AG04450 (cell line): ENCODE data around the gene LEF1. TPM values are rescaled to one million over a fixed set of nuclear protein-coding genes. Genes with fewer than 3 reads are reported as not detected.
"Not testable (repeated sequence)": the region's sequence is repeated elsewhere in the genome, so short reads cannot be mapped to it uniquely, and the experiment has no call there.

ENCODE experiments used
- CTCF ChIA-PET: fragments of 300-600, 350-600 bp; formaldehyde crosslinking; extraction: SDS; loops from one replicate; lab custom pipeline; 2022; ENCODE audit warnings: antibody characterized with exemption, inconsistent platforms; lab: Charles Lee
- POLR2A ChIA-PET: fragments of 350-600 bp; formaldehyde crosslinking; extraction: SDS; loops from one replicate; lab custom pipeline; 2021; ENCODE audit warnings: antibody characterized with exemption, inconsistent platforms; lab: Yijun Ruan, JAX
- DNase-seq: peaks from one replicate; pipeline ENCODE4 v3.0.0-alpha.2; 2011; ENCODE audit warnings: low read depth, low spot score
- H3K27ac ChIP-seq: one replicate; pipeline ENCODE4 v1.5.1; 2012; ENCODE audit warnings: low read depth, low read length, control low read depth
- H3K27me3 ChIP-seq: one replicate; pipeline ENCODE4 v1.6.0; 2012; ENCODE audit warnings: low read length; ENCODE audit not compliant: control insufficient read depth, insufficient read depth
- H3K4me3 ChIP-seq: 2 replicates; pipeline ENCODE4 v1.5.1; 2011; ENCODE audit warnings: mild to moderate bottlenecking, low read depth, low read length, control low read depth
- H3K9me3 ChIP-seq: 2 replicates; pipeline ENCODE4 v1.5.1; 2012; ENCODE audit warnings: low read length; ENCODE audit not compliant: control insufficient read depth, insufficient read depth
- polyA plus RNA-seq: library from polyadenylated mRNA; depleted of rRNA; stranded (reverse); fragments of >200 nt; gene quantifications from 2 replicates; pipeline ENCODE4 v1.2.3, GENCODE V29; 2011
- TF ChIP-seq, protein P1 (sequence below): IDR thresholded peaks from 2 replicates; pipeline ENCODE4 v1.5.1; 2011; ENCODE audit warnings: low read depth, low read length, control low read depth, inconsistent platforms

LEF1 gene
- polyA plus RNA-seq, 1 experiment, result 1.2 TPM

DNA sequence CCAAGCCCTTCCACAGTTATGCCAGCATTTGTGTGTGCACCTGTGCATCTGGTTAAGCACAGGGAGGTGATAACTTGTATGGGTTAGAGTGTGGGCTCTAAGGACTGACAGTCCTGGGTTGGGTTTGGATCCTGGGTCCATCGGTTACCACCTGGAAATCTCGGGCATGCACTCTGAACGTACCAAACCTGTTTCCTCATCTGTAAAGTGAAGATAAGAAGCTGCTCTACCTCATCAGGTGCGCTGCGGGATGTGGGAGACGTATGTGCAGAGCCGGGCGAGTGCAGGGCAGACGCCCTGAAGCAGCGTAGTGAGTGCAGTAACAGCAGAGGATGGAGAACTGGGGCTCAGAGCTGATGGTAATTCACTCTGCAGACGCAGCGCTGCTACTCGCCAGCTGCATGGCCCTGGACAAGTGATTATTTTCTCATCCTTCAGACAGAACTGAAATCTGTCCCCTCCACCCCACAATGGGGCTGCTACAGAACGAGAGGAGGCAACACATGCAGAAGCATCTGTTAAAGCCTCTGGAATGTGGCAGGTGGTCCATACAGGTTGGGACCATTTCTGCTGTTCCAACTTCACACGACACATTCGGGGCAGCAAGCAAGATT is 114.6 kb downstream of the LEF1 start:
- no peaks in the 10 kb centered on the region for H3K9me3 ChIP-seq
- no peak for DNase-seq
- no peak overlapping the region for H3K27ac ChIP-seq
- ChIA-PET CTCF (interaction anchor here (1.0 kb wide), 1 partner anchor 517 kb away, joined by 5 read pairs; no protein-coding TSS in a partner anchor), POLR2A (no interaction called here)
- TF ChIP-seq, protein P1, sequence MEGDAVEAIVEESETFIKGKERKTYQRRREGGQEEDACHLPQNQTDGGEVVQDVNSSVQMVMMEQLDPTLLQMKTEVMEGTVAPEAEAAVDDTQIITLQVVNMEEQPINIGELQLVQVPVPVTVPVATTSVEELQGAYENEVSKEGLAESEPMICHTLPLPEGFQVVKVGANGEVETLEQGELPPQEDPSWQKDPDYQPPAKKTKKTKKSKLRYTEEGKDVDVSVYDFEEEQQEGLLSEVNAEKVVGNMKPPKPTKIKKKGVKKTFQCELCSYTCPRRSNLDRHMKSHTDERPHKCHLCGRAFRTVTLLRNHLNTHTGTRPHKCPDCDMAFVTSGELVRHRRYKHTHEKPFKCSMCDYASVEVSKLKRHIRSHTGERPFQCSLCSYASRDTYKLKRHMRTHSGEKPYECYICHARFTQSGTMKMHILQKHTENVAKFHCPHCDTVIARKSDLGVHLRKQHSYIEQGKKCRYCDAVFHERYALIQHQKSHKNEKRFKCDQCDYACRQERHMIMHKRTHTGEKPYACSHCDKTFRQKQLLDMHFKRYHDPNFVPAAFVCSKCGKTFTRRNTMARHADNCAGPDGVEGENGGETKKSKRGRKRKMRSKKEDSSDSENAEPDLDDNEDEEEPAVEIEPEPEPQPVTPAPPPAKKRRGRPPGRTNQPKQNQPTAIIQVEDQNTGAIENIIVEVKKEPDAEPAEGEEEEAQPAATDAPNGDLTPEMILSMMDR, result no peak
- H3K4me3 ChIP-seq, result no peak overlapping the region
- H3K27me3 ChIP-seq, result no peaks in the 10 kb centered on the region

DNA sequence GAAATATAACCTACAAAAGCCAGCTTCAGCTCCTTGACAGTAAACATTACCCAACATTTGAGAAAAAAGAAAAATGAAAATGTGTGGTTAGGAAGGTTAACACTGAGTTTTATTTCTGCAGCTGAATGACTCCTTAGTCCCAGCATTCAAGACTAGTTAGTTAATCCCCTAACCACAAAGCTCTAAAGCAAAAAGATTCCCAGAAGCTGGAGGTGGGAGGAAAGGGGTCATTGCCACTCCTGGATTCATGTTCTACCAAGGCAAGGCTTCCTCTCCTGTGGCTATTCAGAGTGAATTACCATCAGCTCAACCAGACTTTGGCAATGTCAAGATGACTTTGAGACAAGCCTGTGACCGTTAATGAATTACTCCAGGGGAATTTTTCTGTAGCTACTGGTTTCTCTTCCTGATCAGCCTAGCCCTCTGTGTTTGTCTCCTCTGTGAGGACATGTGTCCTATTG is 115.5 kb downstream of the LEF1 start:
- Histone ChIP-seq H3K4me3 (no peak overlapping the region), H3K9me3 (no peaks in the 10 kb centered on the region), H3K27me3 (no peaks in the 10 kb centered on the region), H3K27ac (no peak overlapping the region)
- ChIA-PET CTCF (no interaction called here), POLR2A (no interaction called here)
- no peak for DNase-seq
- TF ChIP-seq, protein P1, result no peak

DNA sequence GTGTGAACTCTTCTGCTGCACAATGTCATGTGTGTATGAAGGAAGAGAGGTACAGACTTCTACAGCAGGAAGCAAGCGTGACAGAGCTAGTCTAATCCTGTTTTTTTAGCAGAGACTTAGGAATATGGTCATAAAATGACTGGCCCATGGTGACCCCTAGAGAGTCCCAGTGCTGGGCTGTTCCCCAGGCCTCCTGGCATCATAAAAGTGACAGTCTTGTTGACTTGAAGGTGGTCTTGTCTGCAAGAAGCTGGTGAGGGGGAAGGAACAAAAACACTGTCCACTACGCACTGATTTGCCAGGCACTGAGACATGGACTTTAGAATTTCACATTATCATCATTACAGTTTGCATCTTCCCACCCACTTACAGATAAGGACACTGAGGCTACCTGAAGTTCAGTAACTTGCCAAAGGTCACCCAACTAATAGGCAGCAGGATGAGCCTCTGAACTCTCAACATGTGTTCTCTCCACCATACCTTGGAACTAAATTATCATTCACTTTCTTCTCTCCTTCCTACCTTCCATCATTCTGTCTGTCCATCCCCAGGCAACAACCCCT is 116.1 kb downstream of the LEF1 start:
- TF ChIP-seq, protein P1, result no peak
- H3K27ac ChIP-seq, result no peak overlapping the region
- H3K9me3 ChIP-seq, result no peaks in the 10 kb centered on the region
- no peak for DNase-seq
- H3K27me3 ChIP-seq, result no peaks in the 10 kb centered on the region
- no peak overlapping the region for H3K4me3 ChIP-seq
- CTCF ChIA-PET, result no interaction called here
- POLR2A ChIA-PET, result no interaction called here

- H3K4me3 ChIP-seq, result no peak overlapping the region
- no peaks in the 10 kb centered on the region for H3K9me3 ChIP-seq
- DNase-seq, result no peak
- CTCF ChIA-PET, result no interaction called here
- POLR2A ChIA-PET, result no interaction called here
- no peaks in the 10 kb centered on the region for H3K27me3 ChIP-seq
- no peak overlapping the region for H3K27ac ChIP-seq
- TF ChIP-seq, protein P1, result no peak
Observed at GRCh38 chr4:108051343-108051742, 117.4 kb downstream of the LEF1 start.

- H3K9me3 ChIP-seq, H3K4me3 ChIP-seq, H3K27me3 ChIP-seq, POLR2A ChIA-PET, H3K27ac ChIP-seq, DNase-seq, CTCF ChIA-PET: not testable (repeated sequence)
Observed at GRCh38 chr4:108050166-108051111, 118.3 kb downstream of the LEF1 start.
